Measurements from ENCODE around the gene CHCHD6. TPM values are rescaled to one million over a fixed set of nuclear protein-coding genes. Genes with fewer than 3 reads are reported as not detected.

Gene CHCHD6
- total RNA-seq, 3 donors from 2014 or later (not counting 1 experiment from before 2014, with no cell fraction given) = 5.3 to 9.9 (median 8.3) TPM

DNA sequence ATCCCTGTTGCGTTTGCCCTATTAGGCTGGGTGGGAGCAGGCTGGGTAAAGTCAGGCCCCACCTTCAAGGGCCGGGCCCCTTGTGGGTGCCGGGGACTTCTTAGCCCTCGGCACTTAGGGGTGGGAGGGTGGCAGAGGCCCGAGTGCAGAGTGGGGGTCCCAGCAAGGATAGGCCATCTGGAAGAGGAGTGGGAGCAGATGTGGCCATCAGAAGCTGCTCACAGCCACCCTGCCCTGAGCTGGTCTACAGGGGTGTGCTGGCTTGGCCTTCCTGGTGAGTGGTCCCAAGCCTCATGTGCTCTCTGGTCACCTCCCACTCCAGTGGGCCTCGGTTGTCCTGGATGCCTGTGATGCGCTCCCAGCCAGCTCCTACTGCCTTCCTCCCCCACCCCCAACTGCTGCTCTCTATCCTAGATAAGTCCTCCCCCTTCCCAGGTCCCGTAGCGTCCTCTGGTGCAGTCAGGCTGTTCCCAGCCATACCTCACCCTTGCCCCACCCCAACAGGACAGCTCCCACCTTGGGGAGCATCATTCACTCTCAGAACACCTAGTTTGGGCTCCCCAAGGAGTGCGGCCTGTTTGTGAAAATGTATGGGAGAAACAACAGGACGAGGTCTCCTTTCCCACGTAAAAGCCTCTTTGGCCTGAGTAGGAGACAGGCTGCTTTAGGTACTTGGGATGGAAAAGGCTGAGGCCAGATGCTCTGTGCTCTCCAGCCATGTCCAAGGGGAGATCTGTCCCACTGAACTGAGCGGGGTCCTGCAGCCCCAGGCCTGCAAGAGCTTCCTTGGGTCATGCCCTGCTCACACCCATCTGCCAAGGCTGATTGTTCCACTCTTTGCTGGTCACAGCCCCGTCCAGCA, 254.0 kb downstream of the CHCHD6 start:
- Histone ChIP-seq H3K4me3 (ENCODE audit: low read length) (no peak overlapping the region), H3K27ac (ENCODE audit: low read length) (no peak overlapping the region), H3K4me1 (ENCODE audit: control insufficient read depth, insufficient read depth, low read length) (no peaks in the 10 kb centered on the region), H3K36me3 (ENCODE audit: control insufficient read depth, insufficient read depth, low read length) (no peaks in the 10 kb centered on the region), H3K27me3 (ENCODE audit: control insufficient read depth, insufficient read depth, low read length) (no peaks in the 10 kb centered on the region), H3K9me3 (ENCODE audit: control insufficient read depth, insufficient read depth, low read length) (no peaks in the 10 kb centered on the region)
- no peak for ATAC-seq
- TF ChIP-seq, protein P1, sequence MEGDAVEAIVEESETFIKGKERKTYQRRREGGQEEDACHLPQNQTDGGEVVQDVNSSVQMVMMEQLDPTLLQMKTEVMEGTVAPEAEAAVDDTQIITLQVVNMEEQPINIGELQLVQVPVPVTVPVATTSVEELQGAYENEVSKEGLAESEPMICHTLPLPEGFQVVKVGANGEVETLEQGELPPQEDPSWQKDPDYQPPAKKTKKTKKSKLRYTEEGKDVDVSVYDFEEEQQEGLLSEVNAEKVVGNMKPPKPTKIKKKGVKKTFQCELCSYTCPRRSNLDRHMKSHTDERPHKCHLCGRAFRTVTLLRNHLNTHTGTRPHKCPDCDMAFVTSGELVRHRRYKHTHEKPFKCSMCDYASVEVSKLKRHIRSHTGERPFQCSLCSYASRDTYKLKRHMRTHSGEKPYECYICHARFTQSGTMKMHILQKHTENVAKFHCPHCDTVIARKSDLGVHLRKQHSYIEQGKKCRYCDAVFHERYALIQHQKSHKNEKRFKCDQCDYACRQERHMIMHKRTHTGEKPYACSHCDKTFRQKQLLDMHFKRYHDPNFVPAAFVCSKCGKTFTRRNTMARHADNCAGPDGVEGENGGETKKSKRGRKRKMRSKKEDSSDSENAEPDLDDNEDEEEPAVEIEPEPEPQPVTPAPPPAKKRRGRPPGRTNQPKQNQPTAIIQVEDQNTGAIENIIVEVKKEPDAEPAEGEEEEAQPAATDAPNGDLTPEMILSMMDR (IDR thresholded peaks at IDR 0.05) = no peak
- no peak overlapping the region for H3K27ac Mint-ChIP-seq
- H3K9me3 Mint-ChIP-seq = no peaks in the 10 kb centered on the region
- no peaks in the 10 kb centered on the region for H3K27me3 Mint-ChIP-seq (ENCODE audit: low read depth in 2 of 2)
- no peaks in the 10 kb centered on the region for H3K36me3 Mint-ChIP-seq
- no peaks in the 10 kb centered on the region for H3K4me1 Mint-ChIP-seq
- no peak overlapping the region for H3K4me3 Mint-ChIP-seq
- intact Hi-C loops (cut with micrococcal nuclease) = no loop called here
- no peak for DNase-seq
- WGBS (ENCODE audit: insufficient coverage) = 95% methylated on average over 14 of the region's 14 CpGs

DNA sequence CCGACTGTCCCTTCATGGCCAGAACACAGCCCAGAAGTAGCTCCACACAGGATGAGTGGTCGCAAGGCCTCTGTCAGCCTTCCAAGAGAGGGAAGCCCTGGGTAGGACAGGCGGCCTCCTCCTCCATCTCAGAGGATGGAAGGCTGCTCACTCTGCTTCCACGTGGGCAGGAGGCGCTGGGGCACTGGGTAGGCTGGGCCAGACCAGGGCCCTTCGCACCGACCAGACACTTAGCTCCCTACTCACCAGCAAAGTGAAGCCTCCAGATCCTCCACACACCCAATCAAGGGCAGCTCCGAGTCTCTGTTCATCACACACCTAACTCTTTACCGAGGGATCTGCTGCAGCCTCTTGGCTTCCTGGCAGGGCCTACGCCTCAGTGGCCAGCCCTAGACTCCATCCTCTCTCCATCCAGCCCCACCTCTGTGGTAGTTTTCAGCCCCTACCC, 254.6 kb downstream of the CHCHD6 start:
- intact Hi-C loops (cut with micrococcal nuclease) = no loop called here
- TF ChIP-seq, protein P1 (IDR thresholded peaks at IDR 0.05) = no peak
- no peaks in the 10 kb centered on the region for H3K4me1 ChIP-seq (ENCODE audit: control insufficient read depth, insufficient read depth, low read length)
- Mint-ChIP-seq H3K4me3 (no peak overlapping the region), H3K36me3 (no peaks in the 10 kb centered on the region), H3K9me3 (no peaks in the 10 kb centered on the region), H3K4me1 (no peaks in the 10 kb centered on the region), H3K27me3 (ENCODE audit: low read depth in 2 of 2) (no peaks in the 10 kb centered on the region), H3K27ac (no peak overlapping the region)
- DNase-seq = no peak
- 91% methylated on average over 10 of the region's 10 CpGs for WGBS (ENCODE audit: insufficient coverage)
- H3K27ac ChIP-seq (ENCODE audit: low read length) = no peak overlapping the region
- no peaks in the 10 kb centered on the region for H3K36me3 ChIP-seq (ENCODE audit: control insufficient read depth, insufficient read depth, low read length)
- H3K4me3 ChIP-seq (ENCODE audit: low read length) = no peak overlapping the region
- no peak for ATAC-seq
- no peaks in the 10 kb centered on the region for H3K27me3 ChIP-seq (ENCODE audit: control insufficient read depth, insufficient read depth, low read length)
- H3K9me3 ChIP-seq (ENCODE audit: control insufficient read depth, insufficient read depth, low read length) = no peaks in the 10 kb centered on the region

DNA sequence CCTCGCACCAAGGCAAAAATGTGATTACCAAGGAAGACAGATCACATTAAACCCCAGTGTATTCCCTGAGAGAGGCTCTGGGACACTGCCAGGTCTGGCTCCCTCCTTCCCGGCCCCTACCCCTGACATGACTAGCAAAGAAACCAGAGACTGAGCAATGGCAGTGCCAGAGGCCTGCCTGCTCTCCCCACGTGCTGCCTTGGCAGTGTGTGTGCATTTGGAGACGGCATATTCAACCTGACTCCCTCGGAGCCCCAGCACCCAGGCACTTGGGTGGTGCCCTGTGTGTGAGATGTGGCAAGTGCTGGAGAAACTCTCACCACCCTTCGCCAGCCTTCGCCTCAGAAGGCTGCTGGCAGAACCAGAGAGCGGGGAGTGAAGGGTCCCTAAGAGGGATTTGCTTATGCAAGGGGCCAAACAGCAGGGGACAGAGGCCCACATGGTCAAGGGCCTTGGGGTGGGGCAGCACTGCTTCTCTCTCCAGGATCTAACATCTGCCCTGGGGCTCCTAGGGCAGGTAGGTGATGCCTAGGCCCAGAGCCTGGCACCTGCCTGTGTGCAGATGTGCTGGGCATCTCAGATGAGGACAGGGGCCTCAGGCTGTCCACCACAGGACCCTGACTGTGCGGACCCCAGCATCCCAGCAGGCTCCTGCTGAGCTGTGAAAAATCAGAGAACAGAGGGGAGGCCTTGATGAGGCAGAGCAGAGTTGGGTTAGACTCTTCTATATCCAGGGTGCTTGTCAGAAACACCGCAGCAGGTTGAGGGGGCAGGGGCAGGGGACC, 255.3 kb downstream of the CHCHD6 start:
- TF ChIP-seq, protein P1 (IDR thresholded peaks at IDR 0.05) = no peak
- Histone ChIP-seq H3K4me1 (ENCODE audit: control insufficient read depth, insufficient read depth, low read length) (no peaks in the 10 kb centered on the region), H3K27me3 (ENCODE audit: control insufficient read depth, insufficient read depth, low read length) (no peaks in the 10 kb centered on the region), H3K4me3 (ENCODE audit: low read length) (no peak overlapping the region), H3K27ac (ENCODE audit: low read length) (no peak overlapping the region), H3K9me3 (ENCODE audit: control insufficient read depth, insufficient read depth, low read length) (no peaks in the 10 kb centered on the region), H3K36me3 (ENCODE audit: control insufficient read depth, insufficient read depth, low read length) (no peaks in the 10 kb centered on the region)
- no peaks in the 10 kb centered on the region for H3K4me1 Mint-ChIP-seq
- H3K9me3 Mint-ChIP-seq = no peaks in the 10 kb centered on the region
- 86% methylated on average over 10 of the region's 10 CpGs for WGBS (ENCODE audit: insufficient coverage)
- DNase-seq (no peak), ATAC-seq (no peak)
- H3K27me3 Mint-ChIP-seq (ENCODE audit: low read depth in 2 of 2) = no peaks in the 10 kb centered on the region
- intact Hi-C loops (cut with micrococcal nuclease) = no loop called here
- H3K27ac Mint-ChIP-seq = no peak overlapping the region
- H3K4me3 Mint-ChIP-seq = no peak overlapping the region
- no peaks in the 10 kb centered on the region for H3K36me3 Mint-ChIP-seq
